K562 (cell line): ENCODE results near the gene DUOX2.

ENCODE experiments used
- EGR1 ChIP-seq: fragments of 450-650 bp; conservative IDR thresholded peaks from 2 replicates; pipeline ENCODE4 v1.6.1; 2017; ENCODE audit warnings: mild to moderate bottlenecking
- FOXA1 ChIP-seq: fragments of 450-650 bp; IDR thresholded peaks from 2 replicates; pipeline ENCODE4 v1.6.1; 2016; ENCODE audit warnings: mild to moderate bottlenecking, borderline replicate concordance
- FOXK1 ChIP-seq: sonication (generic); formaldehyde crosslinking; IDR thresholded peaks from 2 replicates; pipeline ENCODE4 v1.8.0; 2022; ENCODE audit warnings: missing genetic modification reagents, mild to moderate bottlenecking, borderline replicate concordance
- POLR2A ChIP-seq: fragments of 450-650 bp; conservative IDR thresholded peaks from 2 replicates; pipeline ENCODE4 v1.6.1; 2016
- TEAD4 ChIP-seq, 2 experiments: sonication (generic) in 1 of 2; formaldehyde crosslinking in 1 of 2; IDR thresholded peaks; 2 replicates each; pipeline versions ENCODE4 v1.6.1 to v1.8.0; 2012 to 2022; ENCODE audit warnings: borderline replicate concordance in 1 of 2, inconsistent platforms in 1 of 2, low read length in 1 of 2, mild to moderate bottlenecking in 1 of 2, missing genetic modification reagents in 1 of 2

DNA sequence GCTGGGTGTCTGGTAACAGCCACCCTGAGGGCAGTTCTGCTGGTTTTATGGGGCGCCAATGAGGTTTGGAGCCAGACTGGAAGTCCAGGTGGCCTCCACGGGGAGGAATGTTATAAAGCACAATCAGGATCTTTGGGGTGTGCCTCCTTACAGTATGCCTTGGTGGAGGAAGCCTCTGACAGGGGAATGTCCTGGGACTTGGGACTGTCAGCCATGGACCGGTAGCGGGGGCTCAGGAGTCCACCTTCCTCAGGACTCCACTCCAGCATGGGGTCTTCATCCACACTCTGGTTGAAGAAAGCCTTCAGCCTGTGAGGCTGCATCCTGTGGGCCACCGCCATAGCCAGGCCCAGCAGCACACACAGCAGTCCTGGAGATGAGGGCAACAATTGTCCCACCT is 5.0 kb upstream of the DUOX2 start:
- TF ChIP-seq TEAD4 (IDR thresholded peaks at IDR 0.05; ENCODE audit: low read length) (no peak), TEAD4 (CRISPR knock-in tag; IDR thresholded peaks at IDR 0.05; ENCODE audit: borderline replicate concordance) (no peak), FOXA1 (no peak), FOXK1 (CRISPR knock-in tag) (no peak), POLR2A (no peak), EGR1 (no peak)
